Lung (tissue), 12 donors: Measurements from ENCODE around the gene USP15. TPM values are rescaled to one million over a fixed set of nuclear protein-coding genes. Genes with fewer than 3 reads are reported as not detected.

Experiments
- ATAC-seq: fragments of 200-7000 bp; cut with Tn5 transposase; one replicate; pipeline ENCODE4 v1.9.1; 2020; ENCODE audit warnings: moderate number of reproducible peaks; ENCODE audit not compliant: insufficient read depth, low FRiP score
- DNase-seq, 3 donors: peaks; one replicate each; pipeline ENCODE4 v3.0.0-alpha.2; 2013 to 2017
- H3K27ac ChIP-seq, 2 donors: one replicate each; pipeline ENCODE4 v1.5.1; 2013; ENCODE audit warnings: mild to moderate bottlenecking in 2 of 2, moderate library complexity in 2 of 2, control low read depth in 1 of 2, inconsistent platforms in 1 of 2, low read depth in 1 of 2, low read length in 1 of 2
- H3K27me3 ChIP-seq, 3 donors: one replicate each; pipeline ENCODE4 v1.5.1; 2013; ENCODE audit warnings: low read length in 2 of 3; ENCODE audit not compliant: control insufficient read depth in 3 of 3, insufficient read depth in 3 of 3
- H3K36me3 ChIP-seq, 4 donors: one replicate each; pipeline ENCODE4 v1.5.1; 2013; ENCODE audit warnings: low read length in 4 of 4, mild to moderate bottlenecking in 1 of 4, moderate library complexity in 1 of 4; ENCODE audit not compliant: control insufficient read depth in 4 of 4, insufficient read depth in 4 of 4
- H3K4me1 ChIP-seq, 5 donors: one replicate each; pipeline ENCODE4 v1.5.1; 2013; ENCODE audit warnings: low read length in 5 of 5, mild to moderate bottlenecking in 2 of 5, moderate library complexity in 1 of 5; ENCODE audit not compliant: control insufficient read depth in 5 of 5, insufficient read depth in 5 of 5
- H3K4me3 ChIP-seq: one replicate; pipeline ENCODE4 v1.5.1; 2013; ENCODE audit warnings: mild to moderate bottlenecking, control low read depth, moderate library complexity
- H3K9ac ChIP-seq, 2 donors: one replicate each; pipeline ENCODE4 v1.5.1; 2013; ENCODE audit warnings: low read length in 2 of 2, control low read depth in 1 of 2; ENCODE audit not compliant: insufficient read depth in 1 of 2
- H3K9me3 ChIP-seq, 4 donors: one replicate each; pipeline ENCODE4 v1.5.1; 2013; ENCODE audit warnings: low read length in 3 of 4, mild to moderate bottlenecking in 1 of 4, moderate library complexity in 1 of 4; ENCODE audit not compliant: control insufficient read depth in 4 of 4, insufficient read depth in 3 of 4
- CTCF ChIP-seq: IDR thresholded peaks from 2 replicates; pipeline ENCODE4 v1.5.1; 2012; ENCODE audit warnings: mild to moderate bottlenecking; ENCODE audit errors: control extremely low read depth, extremely low read depth
- WGBS, 2 donors: extraction: QIAGEN DNeasy Blood & Tissue Kit; methylation state at CpG; one replicate each; pipeline ENCODE4 v1.1.7; 2013; 5-methylcytosine and 5-hydroxymethylcytosine counted together
- polyA plus RNA-seq, 2 donors: library from polyadenylated mRNA; stranded (reverse); fragments of 200-250 nt; gene quantifications; one replicate each; pipeline ENCODE4 v1.2.1, GENCODE V29; 2013
- total RNA-seq, 2 donors: library from RNA; depleted of rRNA in 1 of 2; stranded (reverse); fragments of >200 nt in 1 of 2; gene quantifications; one replicate each; pipeline ENCODE4 v1.2.1, GENCODE V29; 2014 to 2021
- donor health status: control.
- donor health status: control.
- donor health status: Bipolar disorder and iron deficiency.
- donor health status: healthy.
- donor health status: DM: yes; HTN: yes; CAD: no.

Gene USP15
- total and polyA plus RNA-seq, 4 donors: 62.0 to 143 (median 82.6) TPM

DNA sequence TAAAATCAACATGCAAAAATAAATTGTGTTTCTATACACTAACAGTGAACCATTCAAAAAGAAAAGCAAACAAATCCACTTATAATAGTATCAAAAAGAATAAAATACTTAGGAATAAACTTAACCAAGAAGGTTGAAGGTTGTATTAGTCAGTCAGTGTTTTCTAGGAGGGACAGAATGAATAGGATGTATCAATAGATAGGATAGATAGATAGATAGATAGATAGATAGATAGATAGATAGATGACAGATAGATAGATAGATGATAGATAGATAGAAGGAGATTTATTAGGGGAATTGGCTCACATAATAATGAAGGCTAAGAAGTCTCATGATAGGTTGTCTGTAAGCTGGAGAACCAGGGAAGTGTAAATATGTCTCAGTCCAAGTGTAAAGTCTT lies 169.3 kb downstream of the USP15 start:
- peaks cover 0 to 4% (median 0%) of the 10 kb centered on the region in 4 donors for H3K9me3 ChIP-seq
- TF ChIP-seq CTCF: no peak
- H3K27me3 ChIP-seq: peaks cover 0 to 13% (median 3%) of the 10 kb centered on the region in 3 donors
- DNase-seq: no peak
- no peak overlapping the region for H3K4me3 ChIP-seq
- ATAC-seq: no peak
- H3K27ac ChIP-seq: no peak overlapping the region
- no peaks in the 10 kb centered on the region for H3K36me3 ChIP-seq
- H3K9ac ChIP-seq: no peak overlapping the region
- H3K4me1 ChIP-seq: no peaks in the 10 kb centered on the region

- Histone ChIP-seq H3K27me3 (peaks cover 0 to 21% (median 10%) of the 10 kb centered on the region in 3 donors), H3K4me1 (peaks cover 0 to 12% (median 0%) of the 10 kb centered on the region in 5 donors), H3K36me3 (no peaks in the 10 kb centered on the region), H3K4me3 (peak overlapping the region; percentile 9), H3K27ac (no peak overlapping the region), H3K9ac (no peak overlapping the region), H3K9me3 (peaks cover 0 to 2% (median 0%) of the 10 kb centered on the region in 4 donors)
- no peak for TF ChIP-seq CTCF
- DNase-seq: peak in 1 of 3 donors; percentile 17
- 17 to 22% methylated on average over 16 of the region's 16 CpGs for WGBS, 2 donors
- ATAC-seq: no peak
These were observed 174.5 kb downstream of the USP15 start for GRCh38 chr12:62434494-62435302.

GRCh38 chr12:62435303-62436163 lies 175.3 kb downstream of the USP15 start:
- no peak overlapping the region for H3K9ac ChIP-seq
- TF ChIP-seq CTCF: peak; percentile 1
- peak; percentile 74 for ATAC-seq
- peak; percentile 57 to 73 (median 66) for DNase-seq
- WGBS, 2 donors: 3 to 4% methylated on average over 29 of the region's 29 CpGs
- no peak overlapping the region for H3K27ac ChIP-seq
- no peaks in the 10 kb centered on the region for H3K36me3 ChIP-seq
- H3K4me1 ChIP-seq: peaks cover 0 to 12% (median 0%) of the 10 kb centered on the region in 5 donors
- no peaks in the 10 kb centered on the region for H3K9me3 ChIP-seq
- H3K4me3 ChIP-seq: no peak overlapping the region
- H3K27me3 ChIP-seq: peaks cover 0 to 21% (median 10%) of the 10 kb centered on the region in 3 donors
